Measurements from ENCODE around the gene F13A1. TPM values are rescaled to one million over a fixed set of nuclear protein-coding genes. Genes with fewer than 3 reads are reported as not detected.

The F13A1 gene
- total and polyA plus RNA-seq, 12 donors, result 10.5 to 481 (median 157) TPM

DNA sequence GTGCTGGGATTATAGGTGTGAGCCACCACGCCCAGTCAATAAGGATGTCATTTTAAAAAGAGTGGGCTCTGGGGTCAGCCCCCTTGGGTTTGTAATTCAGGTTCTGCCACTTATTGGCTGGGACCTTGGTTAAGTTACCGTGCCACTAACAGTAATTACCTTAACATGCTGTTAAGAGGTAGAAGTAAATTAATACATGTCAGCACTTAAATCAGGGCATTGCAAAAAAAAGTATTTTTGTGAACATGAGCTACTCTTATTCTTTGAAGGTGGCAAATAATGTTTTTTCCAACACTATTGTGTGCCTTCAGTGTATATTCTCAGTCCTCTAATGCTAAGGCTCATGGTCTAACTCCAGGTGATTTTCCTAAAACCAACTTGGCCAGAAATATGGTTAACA lies 109.5 kb downstream of the F13A1 start:
- no peak overlapping the region for H3K4me3 ChIP-seq

GRCh38 chr6:6202886-6203285 lies 117.6 kb downstream of the F13A1 start:
- Histone ChIP-seq H3K4me1 (replicated peaks in 1 of 2) (no peaks in the 10 kb centered on the region), H3K9me3 (replicated peaks in 1 of 3) (no peaks in the 10 kb centered on the region), H3K27ac (no peak overlapping the region), H3K36me3 (replicated peaks in 1 of 2) (no peaks in the 10 kb centered on the region), H3K4me3 (no peak overlapping the region), H3K27me3 (no peaks in the 10 kb centered on the region)
- WGBS, 4 donors, result 57 to 67% (median 65%) methylated on average over 2 of the region's 2 CpGs
- intact Hi-C loops (cut with DNase I), result no loop called here
- DNase-seq, result no peak
- TF ChIP-seq, protein P1, sequence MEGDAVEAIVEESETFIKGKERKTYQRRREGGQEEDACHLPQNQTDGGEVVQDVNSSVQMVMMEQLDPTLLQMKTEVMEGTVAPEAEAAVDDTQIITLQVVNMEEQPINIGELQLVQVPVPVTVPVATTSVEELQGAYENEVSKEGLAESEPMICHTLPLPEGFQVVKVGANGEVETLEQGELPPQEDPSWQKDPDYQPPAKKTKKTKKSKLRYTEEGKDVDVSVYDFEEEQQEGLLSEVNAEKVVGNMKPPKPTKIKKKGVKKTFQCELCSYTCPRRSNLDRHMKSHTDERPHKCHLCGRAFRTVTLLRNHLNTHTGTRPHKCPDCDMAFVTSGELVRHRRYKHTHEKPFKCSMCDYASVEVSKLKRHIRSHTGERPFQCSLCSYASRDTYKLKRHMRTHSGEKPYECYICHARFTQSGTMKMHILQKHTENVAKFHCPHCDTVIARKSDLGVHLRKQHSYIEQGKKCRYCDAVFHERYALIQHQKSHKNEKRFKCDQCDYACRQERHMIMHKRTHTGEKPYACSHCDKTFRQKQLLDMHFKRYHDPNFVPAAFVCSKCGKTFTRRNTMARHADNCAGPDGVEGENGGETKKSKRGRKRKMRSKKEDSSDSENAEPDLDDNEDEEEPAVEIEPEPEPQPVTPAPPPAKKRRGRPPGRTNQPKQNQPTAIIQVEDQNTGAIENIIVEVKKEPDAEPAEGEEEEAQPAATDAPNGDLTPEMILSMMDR (IDR thresholded peaks at IDR 0.05), result no peak
- no peak for TF ChIP-seq POLR2A (IDR thresholded peaks at IDR 0.05)

More for the DNA sequence above, 109.5 kb downstream of the F13A1 start:
- intact Hi-C loops (cut with DNase I), result no loop called here
- TF ChIP-seq, protein P1 (IDR thresholded peaks at IDR 0.05), result no peak
- TF ChIP-seq POLR2A (IDR thresholded peaks at IDR 0.05), result no peak
- Histone ChIP-seq H3K27ac (no peak overlapping the region), H3K36me3 (replicated peaks in 1 of 2) (no peaks in the 10 kb centered on the region), H3K4me1 (replicated peaks in 1 of 2) (no peaks in the 10 kb centered on the region), H3K27me3 (no peaks in the 10 kb centered on the region), H3K9me3 (replicated peaks in 1 of 3) (no peaks in the 10 kb centered on the region)
- 79 to 97% (median 84%) methylated on average over 2 of the region's 2 CpGs for WGBS, 4 donors
- no peak for DNase-seq

DNA sequence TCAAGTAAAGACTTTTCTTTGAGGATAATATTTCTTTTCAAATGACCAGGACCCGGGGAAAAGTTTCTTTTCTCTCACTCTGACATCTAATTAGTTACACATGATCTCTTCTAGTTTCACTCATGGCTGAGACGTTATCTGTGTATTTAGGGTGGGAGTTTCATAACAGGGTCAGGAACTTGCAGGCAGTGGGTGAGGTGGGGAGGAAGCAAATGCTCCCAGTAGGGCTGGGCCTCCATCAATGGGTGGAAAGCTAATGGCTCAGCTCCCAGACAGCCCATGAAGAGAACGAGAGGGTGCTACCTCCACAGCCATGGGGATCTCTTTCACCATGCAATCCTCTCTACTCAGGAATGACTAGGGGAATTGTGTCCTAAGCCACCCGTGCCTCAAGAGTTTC lies 119.3 kb downstream of the F13A1 start:
- Histone ChIP-seq H3K36me3 (replicated peaks in 1 of 2) (no peaks in the 10 kb centered on the region), H3K27ac (no peak overlapping the region), H3K4me3 (no peak overlapping the region), H3K9me3 (replicated peaks in 1 of 3) (no peaks in the 10 kb centered on the region), H3K27me3 (no peaks in the 10 kb centered on the region), H3K4me1 (replicated peaks in 1 of 2) (no peaks in the 10 kb centered on the region)
- WGBS, 4 donors, result 26 to 38% (median 29%) methylated on average over 3 to 4 of the region's 4 CpGs
- intact Hi-C loops (cut with DNase I), result no loop called here
- DNase-seq, result no peak
- TF ChIP-seq, protein P1 (IDR thresholded peaks at IDR 0.05), result no peak
- no peak for TF ChIP-seq POLR2A (IDR thresholded peaks at IDR 0.05)

GRCh38 chr6:6199678-6200077 lies 120.8 kb downstream of the F13A1 start:
- Histone ChIP-seq H3K4me3 (no peak overlapping the region), H3K27me3 (no peaks in the 10 kb centered on the region), H3K36me3 (replicated peaks in 1 of 2) (no peaks in the 10 kb centered on the region), H3K9me3 (replicated peaks in 1 of 3) (no peaks in the 10 kb centered on the region), H3K4me1 (replicated peaks in 1 of 2) (no peaks in the 10 kb centered on the region), H3K27ac (no peak overlapping the region)
- no peak for DNase-seq
- WGBS, 4 donors, result 66 to 79% (median 74%) methylated on average over 3 of the region's 3 CpGs
- TF ChIP-seq POLR2A (IDR thresholded peaks at IDR 0.05), result no peak
- intact Hi-C loops (cut with DNase I), result no loop called here

- TF ChIP-seq, protein P1 (IDR thresholded peaks at IDR 0.05), result no peak
- TF ChIP-seq POLR2A (IDR thresholded peaks at IDR 0.05), result no peak
- 41 to 52% (median 47%) methylated on average over 3 of the region's 3 CpGs for WGBS, 4 donors
- no peaks in the 10 kb centered on the region for H3K4me1 ChIP-seq (replicated peaks in 1 of 2)
- intact Hi-C loops (cut with DNase I), result no loop called here
- H3K27me3 ChIP-seq, result no peaks in the 10 kb centered on the region
- H3K4me3 ChIP-seq, result no peak overlapping the region
- no peak overlapping the region for H3K27ac ChIP-seq
- H3K36me3 ChIP-seq (replicated peaks in 1 of 2), result peaks cover 0 to 3% of the 10 kb centered on the region in 2 donors
- DNase-seq, result no peak
- H3K9me3 ChIP-seq (replicated peaks in 1 of 3), result no peaks in the 10 kb centered on the region
These were observed 123.7 kb downstream of the F13A1 start for GRCh38 chr6:6196762-6197161.
